ENCODE results near the gene TTLL11. TPM values are rescaled to one million over a fixed set of nuclear protein-coding genes. Genes with fewer than 3 reads are reported as not detected.

TTLL11 gene
- total and polyA plus RNA-seq, 2 of the 8 experiments (the other 6 are each of a cell fraction or from before 2014, with no cell fraction given) = 0.56 to 0.80 TPM

DNA sequence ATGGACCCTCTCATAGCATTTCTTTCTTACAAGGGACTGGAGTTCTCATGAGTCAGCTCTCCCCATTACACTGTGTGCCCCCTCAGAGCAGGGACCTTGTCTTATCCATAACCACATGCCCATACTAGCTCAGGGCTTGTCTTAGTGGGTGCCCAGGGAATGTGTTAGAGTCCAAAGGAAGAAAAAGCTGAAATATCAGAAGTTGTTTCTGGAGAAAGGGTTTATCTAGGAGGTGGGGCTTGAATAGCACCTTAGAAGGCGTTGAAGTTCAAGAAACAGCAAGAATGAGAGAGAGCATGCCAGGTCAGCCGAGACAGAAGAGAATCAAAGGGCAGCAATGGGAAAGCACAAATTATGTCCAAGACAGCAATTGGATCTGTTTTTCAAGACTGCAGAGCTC, 109.4 kb downstream of the TTLL11 start:
- Histone ChIP-seq H4K20me1 (replicated peaks in 1 of 2; ENCODE audit: control insufficient read depth in 1 of 2, insufficient read depth in 2 of 2, low read length in 2 of 2) (no peaks in the 10 kb centered on the region), H3K79me2 (ENCODE audit: control insufficient read depth in 1 of 2, insufficient read depth in 2 of 2, low read length in 2 of 2) (no peaks in the 10 kb centered on the region), H3K23me2 (ENCODE audit: low read depth, low read length) (no peaks in the 10 kb centered on the region), H3K9ac (replicated peaks in 1 of 4; ENCODE audit: extremely low read depth in 1 of 4, low read depth in 3 of 4, low read length in 3 of 4) (no peak overlapping the region), H2BK12ac (ENCODE audit: low read depth, low read length) (no peak overlapping the region), H3K4me2 (ENCODE audit: insufficient read depth in 1 of 2, low read depth in 2 of 2, low read length in 2 of 2) (no peak overlapping the region), H2BK20ac (ENCODE audit: low read length) (no peak overlapping the region), H2BK5ac (ENCODE audit: low read depth, low read length) (no peak overlapping the region), H3K79me1 (ENCODE audit: low read depth, low read length) (no peaks in the 10 kb centered on the region), H3K27ac (ENCODE audit: low read depth, low read length) (no peak overlapping the region), H4K8ac (ENCODE audit: extremely low read depth, insufficient read depth, low read length) (no peak overlapping the region), H3K4me1 (replicated peaks in 1 of 4; ENCODE audit: control insufficient read depth in 3 of 4, insufficient read depth in 4 of 4, low read length in 3 of 4) (no peaks in the 10 kb centered on the region), H3K18ac (ENCODE audit: extremely low read depth, low read length) (no peak overlapping the region), H3K23ac (ENCODE audit: insufficient read length) (no peak overlapping the region), H3K56ac (replicated peaks; ENCODE audit: insufficient read length, low read depth, low read length) (no peak overlapping the region), H3K27me3 (replicated peaks in 1 of 4; ENCODE audit: control insufficient read depth in 3 of 4, extremely low read depth in 1 of 4, insufficient read depth in 3 of 4, low read length in 3 of 4) (no peaks in the 10 kb centered on the region), H3K36me3 (ENCODE audit: control insufficient read depth in 2 of 4, insufficient read depth in 4 of 4, low read length in 3 of 4) (no peaks in the 10 kb centered on the region), H2AK5ac (ENCODE audit: low read depth, low read length) (no peak overlapping the region), H4K5ac (ENCODE audit: insufficient read length, low read depth, low read length) (no peak overlapping the region), H2BK15ac (ENCODE audit: low read length) (no peak overlapping the region), H3K14ac (ENCODE audit: insufficient read length) (no peak overlapping the region), H2BK120ac (replicated peaks; ENCODE audit: low read depth, low read length) (no peak overlapping the region), H3K9me3 (ENCODE audit: insufficient read depth in 2 of 2, low read depth in 1 of 2, low read length in 1 of 2) (no peaks in the 10 kb centered on the region; a peak in 1 of 4 replicates), H2AFZ (ENCODE audit: low read length) (no peak overlapping the region), H3K4ac (replicated peaks; ENCODE audit: insufficient read length, low read depth, low read length) (no peak overlapping the region), H3K4me3 (ENCODE audit: extremely low read depth in 1 of 4, insufficient read depth in 2 of 4, low read depth in 3 of 4, low read length in 4 of 4) (no peak overlapping the region), H4K91ac (replicated peaks; ENCODE audit: insufficient read length, low read length) (no peak overlapping the region)
- DNase-seq (ENCODE audit: low read depth in 1 of 2, low spot score in 2 of 2) = no peak
- 91% methylated on average over 2 of the region's 2 CpGs; no CpG with 5 or more reads in 1 of the 2 experiments for WGBS, 2 experiments (ENCODE audit: extremely low coverage in 1 of 2, insufficient coverage in 1 of 2, insufficient read length in 1 of 2, insufficient replicate concordance in 2 of 2, low coverage in 1 of 2, low lambda C conversion rate in 2 of 2, missing lambda C conversion rate in 1 of 2)
- CTCF ChIA-PET (ENCODE audit: partially characterized antibody) = interaction anchor here (0.6 to 2.7 kb wide), 8 partner anchors 9 to 363 kb away, joined by 3 to 9 read pairs (median 3); no protein-coding TSS in a partner anchor
- POLR2A ChIA-PET (ENCODE audit: partially characterized antibody) = interaction anchor here (0.7 kb wide), 1 partner anchor 11 kb away, joined by 3 read pairs; no protein-coding TSS in a partner anchor
- no peak for FAIRE-seq

All from H1 (cell line).